Chondrocyte (in vitro differentiated cells): ENCODE measurements around the gene BCL2L14. TPM values are rescaled to one million over a fixed set of nuclear protein-coding genes. Genes with fewer than 3 reads are reported as not detected.

ENCODE experiments used
- DNase-seq: peaks from one replicate; pipeline ENCODE4 v3.0.0; 2021; ENCODE audit warnings: mixed read lengths, low spot score
- H3K27ac Mint-ChIP-seq: one replicate; pipeline ENCODE4 v1.8.0; 2021; ENCODE audit warnings: mild to moderate bottlenecking, moderate library complexity, mixed read lengths; ENCODE audit not compliant: unreplicated experiment
- H3K27me3 Mint-ChIP-seq: 2 replicates; pipeline ENCODE4 v1.8.0; 2021; ENCODE audit warnings: low read depth, mixed read lengths
- H3K36me3 Mint-ChIP-seq: 2 replicates; pipeline ENCODE4 v1.8.0; 2021; ENCODE audit warnings: low read depth, mixed read lengths
- H3K4me1 Mint-ChIP-seq: 2 replicates; pipeline ENCODE4 v1.8.0; 2021; ENCODE audit warnings: low read depth, mild to moderate bottlenecking, mixed read lengths
- H3K4me3 Mint-ChIP-seq: one replicate; pipeline ENCODE4 v1.8.0; 2021; ENCODE audit warnings: mild to moderate bottlenecking, moderate library complexity, mixed read lengths; ENCODE audit not compliant: unreplicated experiment
- H3K9me3 Mint-ChIP-seq: 2 replicates; pipeline ENCODE4 v1.8.0; 2021; ENCODE audit warnings: low read depth, mixed read lengths
- total RNA-seq: library from RNA; stranded (reverse); gene quantifications from 3 replicates; pipeline ENCODE4 v1.2.1, GENCODE V29; 2021
- TF ChIP-seq, protein P1 (sequence below): fragments of 200-600 bp; sonication (generic); IDR thresholded peaks from 2 replicates; pipeline ENCODE4 v1.5.0; 2021; ENCODE audit warnings: antibody characterized with exemption, mild to moderate bottlenecking, moderate library complexity

The BCL2L14 gene
- total RNA-seq, 1 donor from 2014 or later = not detected

DNA sequence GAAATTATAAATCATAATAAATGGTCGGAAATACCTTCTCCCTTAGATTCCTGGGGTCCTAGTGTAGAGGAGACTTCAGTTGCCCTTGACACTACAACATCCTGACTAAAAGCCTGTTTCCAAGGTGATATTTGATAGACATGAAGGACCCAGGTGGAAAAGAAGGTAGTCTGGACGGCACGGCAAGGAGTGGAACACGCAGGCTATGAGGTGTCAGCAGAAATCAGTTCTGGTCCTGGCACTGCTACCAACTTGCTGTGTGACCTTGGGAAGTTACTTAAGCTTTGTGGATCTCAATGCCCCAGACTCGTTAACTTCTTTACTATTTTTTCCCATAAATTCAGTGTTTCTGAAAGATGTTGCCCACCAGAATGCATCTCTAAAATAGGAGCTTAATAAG is 36.9 kb upstream of the BCL2L14 start:
- DNase-seq = no peak
- TF ChIP-seq, protein P1, sequence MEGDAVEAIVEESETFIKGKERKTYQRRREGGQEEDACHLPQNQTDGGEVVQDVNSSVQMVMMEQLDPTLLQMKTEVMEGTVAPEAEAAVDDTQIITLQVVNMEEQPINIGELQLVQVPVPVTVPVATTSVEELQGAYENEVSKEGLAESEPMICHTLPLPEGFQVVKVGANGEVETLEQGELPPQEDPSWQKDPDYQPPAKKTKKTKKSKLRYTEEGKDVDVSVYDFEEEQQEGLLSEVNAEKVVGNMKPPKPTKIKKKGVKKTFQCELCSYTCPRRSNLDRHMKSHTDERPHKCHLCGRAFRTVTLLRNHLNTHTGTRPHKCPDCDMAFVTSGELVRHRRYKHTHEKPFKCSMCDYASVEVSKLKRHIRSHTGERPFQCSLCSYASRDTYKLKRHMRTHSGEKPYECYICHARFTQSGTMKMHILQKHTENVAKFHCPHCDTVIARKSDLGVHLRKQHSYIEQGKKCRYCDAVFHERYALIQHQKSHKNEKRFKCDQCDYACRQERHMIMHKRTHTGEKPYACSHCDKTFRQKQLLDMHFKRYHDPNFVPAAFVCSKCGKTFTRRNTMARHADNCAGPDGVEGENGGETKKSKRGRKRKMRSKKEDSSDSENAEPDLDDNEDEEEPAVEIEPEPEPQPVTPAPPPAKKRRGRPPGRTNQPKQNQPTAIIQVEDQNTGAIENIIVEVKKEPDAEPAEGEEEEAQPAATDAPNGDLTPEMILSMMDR = no peak
- H3K36me3 Mint-ChIP-seq = peaks cover 3% of the 10 kb centered on the region
- H3K4me3 Mint-ChIP-seq = no peak overlapping the region
- no peaks in the 10 kb centered on the region for H3K27me3 Mint-ChIP-seq
- peaks cover 18% of the 10 kb centered on the region for H3K4me1 Mint-ChIP-seq
- H3K9me3 Mint-ChIP-seq = peaks cover 2% of the 10 kb centered on the region
- no peak overlapping the region for H3K27ac Mint-ChIP-seq

DNA sequence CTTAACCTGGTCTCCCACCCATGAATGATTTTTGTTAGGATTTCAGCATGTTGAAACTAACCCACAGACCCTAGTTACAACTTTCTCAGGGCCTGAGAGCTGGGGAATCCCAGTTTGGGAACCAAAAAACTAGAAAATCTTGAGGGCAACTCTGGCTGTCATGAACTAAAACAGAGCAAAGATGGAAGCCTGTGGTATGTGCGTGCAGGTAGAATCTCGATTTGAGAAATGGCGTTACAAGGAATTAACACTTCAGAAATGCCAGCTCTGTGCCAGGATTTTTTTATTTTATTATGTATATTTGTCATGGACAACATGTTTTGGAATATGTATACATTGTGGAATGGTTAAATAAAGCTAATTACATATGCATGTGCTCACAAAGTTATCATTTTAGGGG is 36.4 kb upstream of the BCL2L14 start:
- TF ChIP-seq, protein P1 = no peak
- Mint-ChIP-seq H3K4me1 (peaks cover 18% of the 10 kb centered on the region), H3K4me3 (no peak overlapping the region), H3K27me3 (no peaks in the 10 kb centered on the region), H3K36me3 (peaks cover 3% of the 10 kb centered on the region), H3K27ac (no peak overlapping the region), H3K9me3 (peaks cover 2% of the 10 kb centered on the region)
- no peak for DNase-seq

DNA sequence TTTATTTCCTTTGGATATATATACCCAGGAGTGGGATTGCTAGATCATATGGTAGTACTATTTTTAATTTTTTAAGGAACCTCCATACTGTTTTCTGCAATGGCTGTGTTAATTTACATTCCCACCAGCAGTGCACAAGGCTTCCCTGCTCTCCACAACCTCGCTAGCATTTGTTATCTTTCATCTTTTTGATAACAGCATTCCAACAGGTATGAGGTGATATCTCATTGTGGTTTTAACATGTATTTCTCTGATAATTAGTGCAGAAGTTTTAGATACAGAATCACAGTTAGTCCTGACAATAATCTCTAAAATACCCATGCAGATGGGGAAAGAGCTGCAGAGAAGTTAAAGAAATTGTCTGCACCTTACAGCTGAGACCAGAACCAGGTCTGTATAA is 35.5 kb upstream of the BCL2L14 start:
- H3K36me3 Mint-ChIP-seq = peaks cover 3% of the 10 kb centered on the region

DNA sequence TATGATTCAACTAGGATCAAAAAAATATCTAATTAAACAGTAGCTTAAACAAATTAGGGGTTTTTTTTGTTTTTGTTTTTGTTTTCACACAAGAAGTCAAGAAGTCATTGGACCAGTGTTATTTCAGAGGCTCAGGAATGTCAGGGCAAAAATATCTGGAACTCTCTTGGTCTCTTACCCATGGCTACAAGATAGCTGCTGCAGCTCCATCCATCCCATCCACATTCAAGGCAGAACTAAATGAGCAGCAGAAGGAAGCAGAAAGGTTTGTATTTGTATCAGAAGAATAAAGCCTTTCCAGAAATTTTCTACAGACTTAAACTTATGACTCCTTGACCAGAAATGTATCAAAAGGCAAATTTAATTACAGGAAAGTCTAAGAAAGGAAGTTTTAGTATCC is 33.8 kb upstream of the BCL2L14 start:
- peaks cover 16% of the 10 kb centered on the region for H3K4me1 Mint-ChIP-seq
- TF ChIP-seq, protein P1 = no peak
- peaks cover 3% of the 10 kb centered on the region for H3K36me3 Mint-ChIP-seq
- no peak for DNase-seq
- H3K27me3 Mint-ChIP-seq = peaks cover 1% of the 10 kb centered on the region
- H3K9me3 Mint-ChIP-seq = peaks cover 2% of the 10 kb centered on the region
- H3K4me3 Mint-ChIP-seq = no peak overlapping the region
- H3K27ac Mint-ChIP-seq = no peak overlapping the region

More for the DNA sequence above, 35.5 kb upstream of the BCL2L14 start:
- Mint-ChIP-seq H3K4me3 (no peak overlapping the region), H3K27ac (no peak overlapping the region), H3K9me3 (peaks cover 2% of the 10 kb centered on the region), H3K4me1 (peaks cover 18% of the 10 kb centered on the region), H3K27me3 (peaks cover 1% of the 10 kb centered on the region)
- no peak for DNase-seq
- TF ChIP-seq, protein P1 = no peak

DNA sequence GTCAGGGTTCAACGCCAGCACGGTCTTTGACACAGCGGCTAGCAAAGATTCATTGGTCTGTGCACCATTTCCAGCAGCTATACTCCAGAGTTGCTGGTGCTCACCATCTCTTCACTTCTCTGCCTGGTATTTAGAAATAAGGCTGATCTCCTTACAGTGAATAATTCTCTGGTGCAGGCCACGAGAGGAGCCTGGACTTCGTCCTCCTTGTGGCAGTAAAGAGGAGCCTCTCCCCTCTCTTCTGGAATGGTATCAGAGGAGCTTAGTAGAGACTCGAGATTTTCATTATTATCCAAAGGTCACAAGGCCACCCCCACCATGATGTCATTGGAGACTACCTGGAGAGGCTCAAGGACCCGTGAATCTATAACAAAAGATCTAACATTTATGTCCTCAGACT is 30.8 kb upstream of the BCL2L14 start:
- no peak for DNase-seq
- Mint-ChIP-seq H3K4me3 (no peak overlapping the region), H3K27me3 (peaks cover 1% of the 10 kb centered on the region), H3K27ac (no peak overlapping the region), H3K4me1 (no peaks in the 10 kb centered on the region), H3K36me3 (peaks cover 3% of the 10 kb centered on the region), H3K9me3 (peaks cover 2% of the 10 kb centered on the region)
- TF ChIP-seq, protein P1 = no peak
